Activated CD4-positive, alpha-beta T cell treated with anti-CD3 and anti-CD28 coated beads, Interleukin-2, amount 10 ng/mL, durations not matched to agents 7 days and 5 days (primary cell): ENCODE data around the gene ARMC3. TPM values are rescaled to one million over a fixed set of nuclear protein-coding genes. Genes with fewer than 3 reads are reported as not detected.
"Not testable (repeated sequence)": the region's sequence is repeated elsewhere in the genome, so short reads cannot be mapped to it uniquely, and the experiment has no call there.

Source experiments
- CTCF ChIA-PET: fragments of 350-600 bp; sonication (Branson Sonifier 250); formaldehyde crosslinking; loops from one replicate; lab custom pipeline; 2021; ENCODE audit warnings: antibody characterized with exemption; lab: Charles Lee
- POLR2A ChIA-PET: fragments of 350-600 bp; sonication (Branson Sonifier 250); formaldehyde crosslinking; loops from one replicate; lab custom pipeline; 2021; ENCODE audit warnings: antibody characterized with exemption; lab: Charles Lee
- DNase-seq: peaks from one replicate; pipeline ENCODE4 v3.0.0-alpha.2; 2020
- H3K27ac Mint-ChIP-seq: one replicate; pipeline ENCODE4 v1.8.0; 2021; ENCODE audit warnings: mild to moderate bottlenecking, moderate library complexity, mixed read lengths
- H3K27me3 Mint-ChIP-seq: one replicate; pipeline ENCODE4 v1.8.0; 2021; ENCODE audit warnings: mixed read lengths
- H3K36me3 Mint-ChIP-seq: one replicate; pipeline ENCODE4 v1.8.0; 2021; ENCODE audit warnings: low read depth, mixed read lengths
- H3K4me1 Mint-ChIP-seq: one replicate; pipeline ENCODE4 v1.8.0; 2021; ENCODE audit warnings: mixed read lengths
- H3K4me3 Mint-ChIP-seq: one replicate; pipeline ENCODE4 v1.8.0; 2021; ENCODE audit warnings: mild to moderate bottlenecking, moderate library complexity, mixed read lengths
- H3K9me3 Mint-ChIP-seq: one replicate; pipeline ENCODE4 v1.8.0; 2021; ENCODE audit warnings: mixed read lengths
- total RNA-seq, 2 experiments: library from RNA; stranded (reverse); gene quantifications; one replicate each; pipeline ENCODE4 v1.2.3, GENCODE V29; 2021

ARMC3 gene
- total RNA-seq = not detected

GRCh38 chr10:22927661-22928403 lies at the start of gene ARMC3:
Gene ARMC3 (plus strand): TSS chr10:22928053. CDS start chr10:22931997, 3,944 bp downstream.
- Mint-ChIP-seq H3K4me3 (no peak within 1 kb of the TSS), H3K27me3 (peaks cover 1% of the 10 kb centered on the region), H3K27ac (no peak within 1 kb of the TSS), H3K4me1 (peaks cover 1% of the 10 kb centered on the region), H3K36me3 (no peaks in the 10 kb centered on the region), H3K9me3 (no peaks in the 10 kb centered on the region)
- CTCF ChIA-PET = interaction anchor here (0.6 kb wide), 1 partner anchor 157 kb away, joined by 3 read pairs; no protein-coding TSS in a partner anchor
- POLR2A ChIA-PET = no interaction called here
- peak; percentile 16 for DNase-seq

GRCh38 chr10:22891797-22892196 lies 36.1 kb upstream of the ARMC3 start:
- no peak for DNase-seq
- no peaks in the 10 kb centered on the region for H3K36me3 Mint-ChIP-seq
- H3K27me3 Mint-ChIP-seq = no peaks in the 10 kb centered on the region
- no peaks in the 10 kb centered on the region for H3K4me1 Mint-ChIP-seq
- POLR2A ChIA-PET = no interaction called here
- no peak overlapping the region for H3K4me3 Mint-ChIP-seq
- CTCF ChIA-PET = no interaction called here
- H3K27ac Mint-ChIP-seq = no peak overlapping the region
- peaks cover 23% of the 10 kb centered on the region for H3K9me3 Mint-ChIP-seq

DNA sequence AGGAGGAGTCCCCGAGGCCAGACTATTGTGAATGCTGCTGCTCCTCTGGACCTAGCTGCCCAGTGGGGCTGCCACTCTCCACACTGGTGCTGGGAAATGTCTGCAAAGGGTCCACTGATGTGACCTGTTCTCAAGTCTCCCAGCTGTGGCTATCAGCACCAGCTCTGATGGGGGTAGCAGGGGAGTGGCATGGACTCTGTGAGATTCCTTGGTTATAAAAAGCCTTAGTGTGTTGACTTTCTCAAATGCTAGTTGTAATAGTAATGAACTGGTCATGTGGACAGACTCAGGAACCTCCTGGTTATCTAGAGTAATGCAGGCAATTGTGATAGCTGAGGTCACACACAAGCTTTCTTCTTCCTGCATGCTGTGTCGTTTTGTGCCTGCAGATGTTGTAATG lies 34.1 kb upstream of the ARMC3 start:
- H3K4me1 Mint-ChIP-seq = no peaks in the 10 kb centered on the region
- no peak for DNase-seq
- H3K27me3 Mint-ChIP-seq = no peaks in the 10 kb centered on the region
- POLR2A ChIA-PET = no interaction called here
- H3K36me3 Mint-ChIP-seq = no peaks in the 10 kb centered on the region
- no peak overlapping the region for H3K27ac Mint-ChIP-seq
- CTCF ChIA-PET = no interaction called here
- H3K4me3 Mint-ChIP-seq = no peak overlapping the region
- H3K9me3 Mint-ChIP-seq = peaks cover 19% of the 10 kb centered on the region

GRCh38 chr10:22894714-22895113 lies 33.1 kb upstream of the ARMC3 start:
- no peak for DNase-seq
- Mint-ChIP-seq H3K27ac (no peak overlapping the region), H3K27me3 (no peaks in the 10 kb centered on the region)

DNA sequence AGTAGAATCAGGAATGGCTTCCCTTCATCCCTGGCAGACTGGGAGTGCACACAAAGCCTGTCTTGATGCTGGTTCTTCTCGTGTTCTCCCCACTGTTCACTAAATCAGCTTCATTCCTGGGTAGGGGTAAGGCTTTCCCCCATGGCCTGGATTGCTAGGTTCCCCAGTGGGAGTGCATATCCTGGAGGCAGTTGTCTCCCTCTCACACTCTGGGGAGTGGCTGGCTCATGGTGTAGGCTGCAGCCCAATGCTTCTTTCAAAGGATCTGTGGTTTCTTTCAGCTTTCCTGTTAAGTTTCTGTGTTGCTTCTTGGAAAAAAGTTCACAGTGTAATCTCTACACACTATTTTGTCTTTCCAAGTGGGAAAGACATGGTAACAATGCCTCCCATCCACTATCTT lies 32.6 kb upstream of the ARMC3 start:
- ChIA-PET POLR2A (no interaction called here), CTCF (no interaction called here)
- peaks cover 19% of the 10 kb centered on the region for H3K9me3 Mint-ChIP-seq
- no peaks in the 10 kb centered on the region for H3K36me3 Mint-ChIP-seq
- no peaks in the 10 kb centered on the region for H3K4me1 Mint-ChIP-seq
- H3K4me3 Mint-ChIP-seq = no peak overlapping the region
- DNase-seq = no peak
- H3K27me3 Mint-ChIP-seq = no peaks in the 10 kb centered on the region
- H3K27ac Mint-ChIP-seq = no peak overlapping the region

More at GRCh38 chr10:22894714-22895113, 33.1 kb upstream of the ARMC3 start:
- H3K36me3 Mint-ChIP-seq = no peaks in the 10 kb centered on the region
- H3K4me3 Mint-ChIP-seq = no peak overlapping the region
- POLR2A ChIA-PET = no interaction called here
- H3K9me3 Mint-ChIP-seq = peaks cover 19% of the 10 kb centered on the region
- CTCF ChIA-PET = no interaction called here
- no peaks in the 10 kb centered on the region for H3K4me1 Mint-ChIP-seq

GRCh38 chr10:22897371-22897770 lies 30.5 kb upstream of the ARMC3 start:
- no peaks in the 10 kb centered on the region for H3K27me3 Mint-ChIP-seq
- H3K4me1 Mint-ChIP-seq = no peaks in the 10 kb centered on the region
- no peaks in the 10 kb centered on the region for H3K36me3 Mint-ChIP-seq
- POLR2A ChIA-PET = no interaction called here
- CTCF ChIA-PET = no interaction called here
- H3K9me3 Mint-ChIP-seq = peaks cover 10% of the 10 kb centered on the region
- no peak overlapping the region for H3K27ac Mint-ChIP-seq
- H3K4me3 Mint-ChIP-seq = no peak overlapping the region
- no peak for DNase-seq

DNA sequence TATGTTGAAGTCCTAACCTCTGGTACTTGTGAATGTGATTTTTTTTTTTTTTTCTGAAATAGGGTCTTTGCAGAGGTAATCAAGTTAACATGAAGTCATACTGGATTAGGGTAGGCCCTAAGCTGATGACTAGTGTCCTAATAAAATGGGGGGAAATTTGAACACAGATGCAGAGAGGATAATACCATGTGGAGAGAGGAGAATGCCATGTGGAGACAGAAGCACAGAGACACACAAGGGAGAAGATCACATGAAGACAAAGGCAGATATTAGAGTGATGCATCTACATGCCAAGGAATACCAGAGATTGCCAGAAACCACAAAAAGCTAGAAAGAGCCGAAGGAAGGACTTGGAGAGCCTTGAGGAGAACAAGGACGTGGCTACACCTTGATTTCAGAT lies 28.5 kb upstream of the ARMC3 start:
- Mint-ChIP-seq H3K4me3 (no peak overlapping the region), H3K27me3 (no peaks in the 10 kb centered on the region), H3K36me3 (no peaks in the 10 kb centered on the region), H3K4me1 (no peaks in the 10 kb centered on the region), H3K27ac (no peak overlapping the region), H3K9me3 (peaks cover 5% of the 10 kb centered on the region)
- no peak for DNase-seq
- CTCF ChIA-PET = no interaction called here
- POLR2A ChIA-PET = no interaction called here

DNA sequence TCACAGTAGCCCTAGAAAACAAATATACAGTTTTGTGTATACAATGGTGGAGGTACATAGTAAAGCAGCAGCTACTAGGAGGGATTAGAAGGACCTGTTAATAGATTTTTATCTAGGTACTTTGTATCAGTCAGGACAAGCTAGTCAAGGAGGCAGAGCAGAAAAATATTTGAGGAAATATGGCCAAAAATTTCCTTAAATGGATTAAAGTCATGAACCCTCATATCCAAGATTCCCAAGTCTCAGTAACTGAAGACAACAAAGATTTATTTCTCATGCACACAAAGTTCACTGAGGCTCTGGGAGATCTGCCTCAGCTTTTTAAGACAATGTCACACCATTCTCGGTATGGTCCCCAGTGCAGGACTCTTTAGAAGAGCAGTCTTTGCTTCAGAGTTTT lies 28.1 kb upstream of the ARMC3 start:
- Mint-ChIP-seq H3K27ac (no peak overlapping the region), H3K36me3 (no peaks in the 10 kb centered on the region), H3K27me3 (no peaks in the 10 kb centered on the region), H3K4me1 (no peaks in the 10 kb centered on the region), H3K4me3 (no peak overlapping the region), H3K9me3 (peaks cover 5% of the 10 kb centered on the region)
- ChIA-PET POLR2A (no interaction called here), CTCF (no interaction called here)
- DNase-seq = no peak

GRCh38 chr10:22900841-22901601 lies 26.8 kb upstream of the ARMC3 start:
- no peaks in the 10 kb centered on the region for H3K36me3 Mint-ChIP-seq
- H3K4me3 Mint-ChIP-seq = no peak overlapping the region
- H3K27ac Mint-ChIP-seq = no peak overlapping the region
- CTCF ChIA-PET = no interaction called here
- H3K4me1 Mint-ChIP-seq = no peaks in the 10 kb centered on the region
- POLR2A ChIA-PET = no interaction called here
- no peak for DNase-seq
- H3K27me3 Mint-ChIP-seq = no peaks in the 10 kb centered on the region
- H3K9me3 Mint-ChIP-seq = peaks cover 5% of the 10 kb centered on the region

GRCh38 chr10:22902147-22902546 lies 25.7 kb upstream of the ARMC3 start:
- H3K4me1 Mint-ChIP-seq, POLR2A ChIA-PET, H3K9me3 Mint-ChIP-seq, H3K36me3 Mint-ChIP-seq, CTCF ChIA-PET, H3K27me3 Mint-ChIP-seq, H3K27ac Mint-ChIP-seq, DNase-seq, H3K4me3 Mint-ChIP-seq: not testable (repeated sequence)

GRCh38 chr10:22903694-22904093 lies 24.2 kb upstream of the ARMC3 start:
- Mint-ChIP-seq H3K9me3 (peaks cover 17% of the 10 kb centered on the region), H3K27ac (no peak overlapping the region), H3K4me3 (no peak overlapping the region), H3K27me3 (no peaks in the 10 kb centered on the region), H3K4me1 (no peaks in the 10 kb centered on the region), H3K36me3 (no peaks in the 10 kb centered on the region)
- no peak for DNase-seq
- CTCF ChIA-PET = no interaction called here
- POLR2A ChIA-PET = interaction anchor here (0.6 kb wide), 1 partner anchor 978 kb away, joined by 4 read pairs; no protein-coding TSS in a partner anchor

- Mint-ChIP-seq H3K27me3 (no peaks in the 10 kb centered on the region), H3K4me1 (no peaks in the 10 kb centered on the region), H3K4me3 (no peak overlapping the region), H3K9me3 (peaks cover 29% of the 10 kb centered on the region), H3K27ac (no peak overlapping the region), H3K36me3 (peaks cover 4% of the 10 kb centered on the region)
- POLR2A ChIA-PET = no interaction called here
- CTCF ChIA-PET = no interaction called here
- no peak for DNase-seq
Observed at GRCh38 chr10:22906767-22907166, 21.1 kb upstream of the ARMC3 start.

- CTCF ChIA-PET = no interaction called here
- H3K27me3 Mint-ChIP-seq = no peaks in the 10 kb centered on the region
- DNase-seq = no peak
- no peak overlapping the region for H3K4me3 Mint-ChIP-seq
- no peak overlapping the region for H3K27ac Mint-ChIP-seq
- peaks cover 4% of the 10 kb centered on the region for H3K36me3 Mint-ChIP-seq
- peaks cover 31% of the 10 kb centered on the region for H3K9me3 Mint-ChIP-seq
- POLR2A ChIA-PET = no interaction called here
- H3K4me1 Mint-ChIP-seq = no peaks in the 10 kb centered on the region
Observed at GRCh38 chr10:22908837-22909236, 19.0 kb upstream of the ARMC3 start.
